ENCODE data around the gene TMEM119. TPM values are rescaled to one million over a fixed set of nuclear protein-coding genes. Genes with fewer than 3 reads are reported as not detected.

TMEM119 gene
- total and polyA plus RNA-seq, 2 of the 8 experiments (the other 6 are each of a cell fraction or from before 2014, with no cell fraction given): 0.35 to 0.61 TPM

DNA sequence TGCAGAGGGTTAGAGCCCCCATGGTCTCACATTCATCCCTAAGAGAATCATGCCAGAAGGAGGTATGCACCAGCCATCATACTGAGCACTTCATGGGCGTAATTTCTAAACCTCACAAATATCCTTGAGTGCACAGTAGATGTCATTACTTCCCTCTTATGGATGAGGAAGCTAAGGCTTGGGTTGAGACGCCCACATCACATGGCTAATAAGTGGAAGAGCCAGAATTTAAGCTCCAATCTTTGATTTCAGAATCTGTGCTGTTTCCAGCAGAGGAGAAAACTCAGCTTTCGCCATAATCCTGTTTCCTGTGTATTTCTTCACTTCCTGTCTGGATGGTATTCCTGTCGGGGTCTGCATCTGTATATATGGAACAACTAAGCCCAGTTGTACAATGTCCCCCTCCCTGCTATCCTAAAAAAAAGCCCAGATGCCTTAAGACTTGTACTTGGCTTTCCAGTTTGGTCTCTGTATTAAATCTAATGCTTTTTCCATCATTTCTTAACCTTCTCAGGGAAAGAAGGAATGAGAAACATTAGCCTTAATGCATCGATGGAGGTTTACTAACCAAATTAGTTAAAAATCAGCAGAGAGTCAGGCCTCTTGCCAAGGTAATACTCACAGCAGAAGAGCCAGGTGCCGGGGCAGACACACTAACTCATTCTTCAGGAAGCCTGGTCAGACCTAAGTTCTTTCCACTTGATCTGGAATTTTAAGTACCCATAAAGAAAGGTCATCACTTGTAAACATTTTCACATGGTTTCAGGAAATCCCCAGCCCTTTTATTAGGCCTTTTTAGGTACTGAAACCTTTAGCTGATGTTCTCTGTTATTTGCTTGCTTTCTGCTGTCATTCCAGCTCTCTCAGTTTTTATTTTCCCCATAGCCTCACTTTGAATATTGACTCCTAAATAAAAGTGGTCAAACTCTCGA is 30.2 kb downstream of the TMEM119 start (continued):
- TF ChIP-seq GTF2F1 (IDR thresholded peaks at IDR 0.05; ENCODE audit: borderline replicate concordance, low read depth, low read length) (no peak), KDM4A (IDR thresholded peaks at IDR 0.05; ENCODE audit: low read depth, low read length, severe bottlenecking) (no peak)
